ENCODE measurements around the gene FGD3. TPM values are rescaled to one million over a fixed set of nuclear protein-coding genes. Genes with fewer than 3 reads are reported as not detected.

Gene FGD3
- total RNA-seq, 1 donor from 2014 or later, result 19.9 TPM

DNA sequence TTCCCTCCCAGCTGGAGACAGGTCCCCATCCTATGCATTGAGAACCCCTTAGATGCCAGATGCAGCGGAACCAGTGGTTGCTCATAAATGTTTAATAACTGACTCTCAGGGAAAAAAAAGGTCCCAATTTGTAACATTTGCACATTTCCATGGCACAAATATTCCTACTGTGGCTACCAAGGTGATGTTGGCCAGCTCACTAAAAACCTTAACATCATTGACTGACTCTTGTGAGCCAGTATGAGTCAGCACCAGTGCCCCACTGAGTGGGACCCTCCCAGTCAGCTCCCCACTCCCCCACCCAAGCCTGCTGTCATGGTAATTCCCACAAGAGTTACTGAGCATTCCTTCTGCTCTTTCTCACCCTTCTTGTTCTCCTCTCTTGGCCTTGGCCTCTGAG, 26.9 kb upstream of the FGD3 start:
- intact Hi-C loops (cut with DNase I), result no loop called here
- DNase-seq (ENCODE audit: extremely low spot score in 2 of 2), result no peak

GRCh38 chr9:92931606-92932005, 15.7 kb upstream of the FGD3 start:
- Histone ChIP-seq H3K27me3 (no peaks in the 10 kb centered on the region), H3K4me1 (no peaks in the 10 kb centered on the region), H3K27ac (no peak overlapping the region), H3K4me3 (no peak overlapping the region), H3K9me3 (no peaks in the 10 kb centered on the region), H3K36me3 (no peaks in the 10 kb centered on the region)
- intact Hi-C loops (cut with DNase I), result no loop called here
- no peak for TF ChIP-seq POLR2AphosphoS5 (IDR thresholded peaks at IDR 0.05; ENCODE audit: insufficient read depth in 1 of 2, low read depth in 1 of 2)
- no peak for TF ChIP-seq CTCF (IDR thresholded peaks at IDR 0.05)
- no peak for TF ChIP-seq POLR2A (IDR thresholded peaks at IDR 0.05)
- DNase-seq (ENCODE audit: extremely low spot score in 2 of 2), result no peak

More for the DNA sequence above, 26.9 kb upstream of the FGD3 start:
- TF ChIP-seq POLR2A (IDR thresholded peaks at IDR 0.05) (no peak), CTCF (IDR thresholded peaks at IDR 0.05) (no peak), POLR2AphosphoS5 (IDR thresholded peaks at IDR 0.05; ENCODE audit: insufficient read depth in 1 of 2, low read depth in 1 of 2) (no peak)
- no peaks in the 10 kb centered on the region for H3K27me3 ChIP-seq
- no peaks in the 10 kb centered on the region for H3K9me3 ChIP-seq
- no peaks in the 10 kb centered on the region for H3K36me3 ChIP-seq
- H3K4me1 ChIP-seq, result no peaks in the 10 kb centered on the region
- H3K4me3 ChIP-seq, result no peak overlapping the region
- H3K27ac ChIP-seq, result no peak overlapping the region

DNA sequence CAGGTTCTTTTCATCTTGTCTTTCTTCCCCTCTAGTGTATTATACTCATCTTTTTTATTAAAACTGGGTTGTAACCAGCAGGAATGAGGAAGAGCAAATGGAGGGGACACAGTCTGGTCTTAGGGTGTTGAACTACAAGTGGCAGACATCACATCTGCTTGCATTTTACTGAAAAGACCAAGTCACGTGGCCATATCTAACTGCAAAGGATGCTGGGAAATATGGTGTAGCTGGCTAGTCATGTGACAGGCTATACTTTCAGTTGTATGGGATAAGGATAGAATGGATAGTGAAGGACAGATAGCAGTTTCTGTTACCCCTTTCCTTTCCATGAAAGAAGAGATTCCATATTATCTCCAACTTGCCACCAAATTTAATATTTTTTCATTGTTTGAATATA, 13.0 kb upstream of the FGD3 start:
- no peak overlapping the region for H3K4me3 ChIP-seq
- no peaks in the 10 kb centered on the region for H3K27me3 ChIP-seq
- no peaks in the 10 kb centered on the region for H3K4me1 ChIP-seq
- H3K27ac ChIP-seq, result no peak overlapping the region
- H3K9me3 ChIP-seq, result no peaks in the 10 kb centered on the region
- no peak for TF ChIP-seq POLR2AphosphoS5 (IDR thresholded peaks at IDR 0.05; ENCODE audit: insufficient read depth in 1 of 2, low read depth in 1 of 2)
- TF ChIP-seq CTCF (IDR thresholded peaks at IDR 0.05), result no peak
- TF ChIP-seq POLR2A (IDR thresholded peaks at IDR 0.05), result no peak
- intact Hi-C loops (cut with DNase I), result no loop called here
- DNase-seq (ENCODE audit: extremely low spot score in 2 of 2), result no peak
- H3K36me3 ChIP-seq, result no peaks in the 10 kb centered on the region

GRCh38 chr9:92938025-92938424, 9.3 kb upstream of the FGD3 start:
- Histone ChIP-seq H3K4me1 (no peaks in the 10 kb centered on the region), H3K36me3 (no peaks in the 10 kb centered on the region), H3K27ac (no peak overlapping the region), H3K4me3 (no peak overlapping the region), H3K27me3 (no peaks in the 10 kb centered on the region), H3K9me3 (no peaks in the 10 kb centered on the region)
- no peak for DNase-seq (ENCODE audit: extremely low spot score in 2 of 2)
- no peak for TF ChIP-seq CTCF (IDR thresholded peaks at IDR 0.05)
- TF ChIP-seq POLR2AphosphoS5 (IDR thresholded peaks at IDR 0.05; ENCODE audit: insufficient read depth in 1 of 2, low read depth in 1 of 2), result no peak
- no peak for TF ChIP-seq POLR2A (IDR thresholded peaks at IDR 0.05)
- intact Hi-C loops (cut with DNase I), result no loop called here

DNA sequence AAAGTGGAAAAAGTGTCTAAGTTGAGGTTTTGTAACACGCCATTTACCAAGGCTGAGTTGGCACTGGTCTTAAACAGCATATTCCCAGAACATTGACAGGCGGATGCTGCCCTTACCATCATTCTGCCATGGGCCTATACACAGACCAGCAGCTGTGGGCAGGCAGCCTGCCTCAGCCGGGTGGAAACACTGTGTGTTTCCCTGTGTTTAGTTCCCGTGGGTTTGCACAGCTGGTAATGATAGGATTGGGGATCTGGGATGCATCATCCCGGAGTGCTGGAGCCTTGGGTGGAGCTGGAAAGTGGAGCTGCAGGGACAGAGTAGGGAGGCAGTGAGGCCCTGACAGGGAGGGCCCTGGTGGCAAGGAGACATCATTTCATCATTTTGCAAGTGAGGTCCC, 5.5 kb upstream of the FGD3 start:
- no peaks in the 10 kb centered on the region for H3K9me3 ChIP-seq
- no peak overlapping the region for H3K4me3 ChIP-seq
- TF ChIP-seq POLR2A (IDR thresholded peaks at IDR 0.05), result no peak
- TF ChIP-seq POLR2AphosphoS5 (IDR thresholded peaks at IDR 0.05; ENCODE audit: insufficient read depth in 1 of 2, low read depth in 1 of 2), result no peak
- no peak for TF ChIP-seq CTCF (IDR thresholded peaks at IDR 0.05)
- intact Hi-C loops (cut with DNase I), result no loop called here
- H3K4me1 ChIP-seq, result peaks cover under 1% of the 10 kb centered on the region
- no peaks in the 10 kb centered on the region for H3K36me3 ChIP-seq
- H3K27me3 ChIP-seq, result no peaks in the 10 kb centered on the region
- DNase-seq (ENCODE audit: extremely low spot score in 2 of 2), result no peak
- peak overlapping the region; percentile 5 for H3K27ac ChIP-seq

All from vagina (tissue), 2 donors.